HG03575 (cell line): Measurements from ENCODE around the gene SLIT3.

Experiments used
- ATAC-seq: cut with Tn5 transposase; IDR thresholded peaks from one replicate; pipeline ENCODE4 v1.9.1; 2021; ENCODE audit not compliant: unreplicated experiment, insufficient number of reproducible peaks, low FRiP score; ENCODE audit errors: extremely low read depth

SLIT3 gene

GRCh38 chr5:169300468-169301385 is at the start of gene SLIT3:
SLIT3 (minus strand) TSS chr5:169301139; CDS start chr5:169300709, 430 bp downstream.
- no peak for ATAC-seq

- ATAC-seq, result no peak
These were observed 49.1 kb upstream of the SLIT3 start for GRCh38 chr5:169350016-169350415.

- no peak for ATAC-seq
These were observed 46.8 kb upstream of the SLIT3 start for GRCh38 chr5:169347786-169348185.

- no peak for ATAC-seq
These were observed 43.7 kb upstream of the SLIT3 start for GRCh38 chr5:169344629-169345028.

- no peak for ATAC-seq
These were observed 42.8 kb upstream of the SLIT3 start for GRCh38 chr5:169343766-169344165.

- ATAC-seq, result no peak
These were observed 40.6 kb upstream of the SLIT3 start for GRCh38 chr5:169341556-169341955.

- ATAC-seq, result no peak
These were observed 38.9 kb upstream of the SLIT3 start for GRCh38 chr5:169339869-169340268.

- no peak for ATAC-seq
These were observed 35.3 kb upstream of the SLIT3 start for GRCh38 chr5:169336242-169336641.

GRCh38 chr5:169335806-169336205 is 34.9 kb upstream of the SLIT3 start:
- no peak for ATAC-seq

- no peak for ATAC-seq
These were observed 32.6 kb upstream of the SLIT3 start for GRCh38 chr5:169333518-169333917.

- no peak for ATAC-seq
These were observed 30.4 kb upstream of the SLIT3 start for GRCh38 chr5:169331292-169331852.

- no peak for ATAC-seq
These were observed 27.5 kb upstream of the SLIT3 start for GRCh38 chr5:169328401-169328800.

GRCh38 chr5:169325273-169325672 is 24.3 kb upstream of the SLIT3 start:
- ATAC-seq, result no peak

- no peak for ATAC-seq
These were observed 17.6 kb upstream of the SLIT3 start for GRCh38 chr5:169318556-169318955.

- ATAC-seq, result no peak
These were observed 6.7 kb upstream of the SLIT3 start for GRCh38 chr5:169307646-169308045.

GRCh38 chr5:169305366-169305765 is 4.4 kb upstream of the SLIT3 start:
- ATAC-seq, result no peak

- no peak for ATAC-seq
These were observed 3.2 kb upstream of the SLIT3 start for GRCh38 chr5:169304175-169304574.

- ATAC-seq, result no peak
These were observed 2.2 kb upstream of the SLIT3 start for GRCh38 chr5:169303119-169303515.

GRCh38 chr5:169302491-169303118 is 1.7 kb upstream of the SLIT3 start:
- ATAC-seq, result no peak

GRCh38 chr5:169301986-169302385 is 1.0 kb upstream of the SLIT3 start:
- no peak for ATAC-seq
